HFF-Myc (cell line): ENCODE measurements around the gene TTC16.

Source experiments
- DNase-seq: peaks from one replicate; pipeline ENCODE4 v3.0.0-alpha.2; 2011; ENCODE audit warnings: low read depth; ENCODE audit errors: extremely low read depth
- H3K4me3 ChIP-seq: replicated peaks from 2 replicates; pipeline ENCODE4 v1.5.1; 2011; ENCODE audit warnings: low read depth, mild to moderate bottlenecking, control low read depth, low read length
- TF ChIP-seq, protein P1 (sequence below): IDR thresholded peaks from 2 replicates; pipeline ENCODE4 v1.5.1; 2012; ENCODE audit warnings: mild to moderate bottlenecking, low read depth, low read length, control low read depth; ENCODE audit errors: missing control alignments

Gene TTC16

DNA sequence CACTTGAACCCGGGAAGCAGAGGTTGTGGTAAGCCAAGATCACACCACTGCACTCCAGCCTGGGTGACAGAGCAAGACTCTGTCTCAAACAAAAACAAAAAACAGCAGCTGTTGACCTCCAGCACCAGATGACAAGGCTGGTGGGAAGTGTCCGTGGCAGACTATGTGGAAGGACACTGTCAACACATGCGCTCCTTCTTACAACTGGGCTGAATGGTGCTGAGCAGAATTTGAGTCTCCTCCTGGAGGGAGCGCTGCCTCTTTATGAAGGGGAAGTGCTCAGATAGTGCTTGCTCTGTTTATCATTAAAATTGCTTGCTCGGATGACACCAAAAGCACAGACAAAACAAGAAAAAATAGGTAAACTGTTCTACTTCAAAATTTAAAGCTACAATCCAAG lies 18.3 kb upstream of the TTC16 start:
- DNase-seq, result no peak
- TF ChIP-seq, protein P1, sequence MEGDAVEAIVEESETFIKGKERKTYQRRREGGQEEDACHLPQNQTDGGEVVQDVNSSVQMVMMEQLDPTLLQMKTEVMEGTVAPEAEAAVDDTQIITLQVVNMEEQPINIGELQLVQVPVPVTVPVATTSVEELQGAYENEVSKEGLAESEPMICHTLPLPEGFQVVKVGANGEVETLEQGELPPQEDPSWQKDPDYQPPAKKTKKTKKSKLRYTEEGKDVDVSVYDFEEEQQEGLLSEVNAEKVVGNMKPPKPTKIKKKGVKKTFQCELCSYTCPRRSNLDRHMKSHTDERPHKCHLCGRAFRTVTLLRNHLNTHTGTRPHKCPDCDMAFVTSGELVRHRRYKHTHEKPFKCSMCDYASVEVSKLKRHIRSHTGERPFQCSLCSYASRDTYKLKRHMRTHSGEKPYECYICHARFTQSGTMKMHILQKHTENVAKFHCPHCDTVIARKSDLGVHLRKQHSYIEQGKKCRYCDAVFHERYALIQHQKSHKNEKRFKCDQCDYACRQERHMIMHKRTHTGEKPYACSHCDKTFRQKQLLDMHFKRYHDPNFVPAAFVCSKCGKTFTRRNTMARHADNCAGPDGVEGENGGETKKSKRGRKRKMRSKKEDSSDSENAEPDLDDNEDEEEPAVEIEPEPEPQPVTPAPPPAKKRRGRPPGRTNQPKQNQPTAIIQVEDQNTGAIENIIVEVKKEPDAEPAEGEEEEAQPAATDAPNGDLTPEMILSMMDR, result no peak
- no peak overlapping the region for H3K4me3 ChIP-seq

DNA sequence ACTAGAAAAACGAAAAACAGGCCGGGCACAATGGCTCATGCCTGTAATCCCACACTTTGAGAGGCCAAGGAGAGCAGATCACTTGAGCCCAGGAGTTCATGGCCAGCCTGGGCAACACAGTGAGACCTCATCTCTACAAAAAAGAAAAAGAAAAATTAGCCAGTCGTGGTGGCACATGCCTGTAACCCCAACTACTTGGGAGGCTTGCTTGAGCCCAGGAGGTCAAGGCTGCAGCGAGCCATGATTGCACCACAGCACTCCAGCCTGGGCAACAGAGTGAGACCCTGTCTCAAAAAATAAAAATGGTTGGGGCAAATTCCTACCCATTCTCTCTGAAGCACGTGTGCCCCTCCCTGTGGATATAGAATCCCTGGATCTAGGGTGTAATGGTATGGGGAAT lies 17.5 kb upstream of the TTC16 start:
- DNase-seq, result no peak
- no peak overlapping the region for H3K4me3 ChIP-seq
- TF ChIP-seq, protein P1, result no peak

DNA sequence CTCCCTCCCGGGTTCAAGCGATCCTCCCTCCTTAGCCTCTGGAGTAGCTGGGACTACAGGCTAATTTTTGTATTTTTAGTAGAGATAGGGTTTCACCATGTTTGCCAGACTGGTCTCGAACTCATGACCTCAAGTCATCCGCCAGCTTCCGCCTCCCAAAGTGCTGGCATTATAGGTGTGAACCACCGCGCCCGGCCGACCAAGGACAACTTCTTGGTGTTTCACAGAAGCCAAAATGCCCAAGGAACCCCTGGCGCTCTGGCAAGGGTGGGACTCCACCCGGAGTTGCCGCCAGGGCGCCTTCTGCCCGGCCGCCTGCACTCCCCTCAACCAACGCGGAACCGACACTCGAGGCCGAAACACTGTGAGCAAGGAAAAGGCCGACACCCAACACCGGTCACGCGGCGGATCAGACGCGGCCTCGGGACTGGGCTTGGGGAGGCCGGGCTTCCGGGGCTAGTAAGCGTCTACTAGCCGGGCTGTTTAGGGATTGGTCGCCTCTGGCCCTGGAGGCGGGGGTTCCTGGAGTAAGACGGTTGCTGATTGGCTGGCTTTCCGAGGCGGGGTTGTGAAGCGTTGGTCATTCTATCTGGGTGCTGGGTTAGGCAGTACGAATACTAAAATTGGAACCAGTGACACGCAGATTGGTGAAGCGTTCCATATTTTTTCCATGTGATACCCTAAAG lies 16.8 kb upstream of the TTC16 start:
- TF ChIP-seq, protein P1, result no peak
- DNase-seq, result peak; percentile 94
- no peak overlapping the region for H3K4me3 ChIP-seq

DNA sequence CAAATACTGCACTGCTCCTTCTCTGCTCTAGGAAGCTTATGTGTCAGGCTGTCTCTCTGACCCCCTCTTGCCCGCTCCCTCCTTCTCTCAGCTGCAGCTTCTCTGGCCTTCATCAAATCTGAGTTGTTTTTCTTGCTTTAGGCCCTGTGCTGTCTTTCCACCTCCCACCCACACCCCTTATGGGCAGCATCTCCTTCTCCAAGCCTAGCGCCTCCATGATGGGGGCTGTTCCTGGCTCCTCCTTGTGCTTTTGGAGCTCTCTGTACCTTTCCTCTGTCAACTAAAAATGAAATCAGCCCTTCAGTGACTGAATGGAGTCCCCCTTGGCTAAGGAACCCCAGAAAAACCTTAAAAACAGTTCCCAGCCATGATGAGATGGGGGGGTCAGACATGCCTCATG lies 15.7 kb upstream of the TTC16 start:
- TF ChIP-seq, protein P1, result no peak
- no peak for DNase-seq
- H3K4me3 ChIP-seq, result no peak overlapping the region

DNA sequence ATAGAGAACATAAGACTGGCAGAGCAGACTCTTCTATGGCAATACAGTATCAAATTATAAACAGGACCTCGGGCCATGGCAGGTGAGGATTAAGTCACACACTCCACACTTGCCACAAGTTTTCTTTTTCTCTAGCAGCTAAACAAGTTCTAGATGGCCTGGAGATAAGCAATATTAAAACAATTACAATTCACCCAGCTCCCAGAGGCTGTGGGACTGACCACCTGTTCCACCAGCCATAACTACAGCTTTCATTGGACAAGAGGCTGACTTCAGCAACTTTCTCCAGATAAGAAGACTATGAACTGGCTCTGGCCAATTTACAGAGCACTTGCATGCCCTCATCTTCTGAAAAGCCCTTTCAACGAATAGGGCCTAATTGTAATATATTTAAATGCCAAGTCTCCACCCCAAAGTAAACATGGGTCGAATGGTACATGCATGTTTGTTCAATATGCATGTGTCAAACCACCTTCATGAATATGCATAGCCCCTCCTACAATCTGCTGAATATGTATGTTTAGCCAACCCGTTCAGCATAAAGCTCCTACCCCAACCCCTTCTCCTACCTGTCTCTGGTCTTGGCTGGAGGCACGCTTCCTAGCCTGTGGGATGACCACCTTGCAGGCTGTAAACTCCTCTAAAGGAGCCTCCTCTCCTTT lies 15.2 kb upstream of the TTC16 start:
- TF ChIP-seq, protein P1, result no peak
- H3K4me3 ChIP-seq, result no peak overlapping the region
- DNase-seq, result no peak

DNA sequence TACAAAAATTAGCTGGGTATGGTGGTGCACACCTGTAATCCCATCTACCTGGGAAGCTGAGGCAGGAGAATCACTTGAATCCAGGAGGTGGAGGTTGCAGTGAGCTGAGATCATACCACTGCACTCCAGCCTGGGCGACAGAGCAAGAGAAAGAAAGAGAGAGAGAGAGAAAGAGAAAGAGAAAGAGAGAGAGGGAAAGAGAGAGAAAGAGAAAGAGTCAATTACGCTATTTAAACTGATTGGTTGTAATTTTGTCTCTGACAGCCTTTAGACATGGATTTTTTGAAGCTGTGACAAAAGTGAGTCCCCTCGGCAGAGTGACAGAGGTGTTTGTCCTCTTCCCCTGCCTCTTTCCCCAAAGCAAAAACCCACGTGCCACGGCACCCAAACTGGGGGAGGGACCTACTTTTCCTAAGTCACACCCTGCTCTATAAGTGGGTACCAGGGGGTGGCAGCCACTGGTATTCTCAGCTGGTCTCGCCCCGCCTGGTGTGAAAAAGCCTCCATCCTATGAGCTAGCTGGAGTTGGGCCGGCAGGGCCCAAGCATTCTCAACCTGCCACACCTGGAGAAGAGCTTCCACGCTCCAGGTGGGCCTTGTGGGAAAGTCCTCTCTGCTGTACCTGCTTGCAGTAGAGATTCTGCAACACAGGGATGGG lies 12.5 kb upstream of the TTC16 start:
- no peak for DNase-seq
- TF ChIP-seq, protein P1, result no peak
- no peak overlapping the region for H3K4me3 ChIP-seq
